ENCODE measurements around the gene SDK2.

The SDK2 gene

GRCh38 chr17:73424571-73424970 lies 219.7 kb downstream of the SDK2 start:
- in situ Hi-C loops (cut with MboI; ENCODE audit: low sequenced_read_pairs, unreplicated experiment) = no loop called here
- TF ChIP-seq CTCF (IDR thresholded peaks at IDR 0.05; ENCODE audit: borderline replicate concordance, control extremely low read depth, extremely low read depth, insufficient read depth, missing control alignments) = no peak
- DNase-seq (ENCODE audit: low spot score) = no peak

GRCh38 chr17:73423806-73424205 lies 220.4 kb downstream of the SDK2 start:
- no peak for DNase-seq (ENCODE audit: low spot score)
- TF ChIP-seq CTCF (IDR thresholded peaks at IDR 0.05; ENCODE audit: borderline replicate concordance, control extremely low read depth, extremely low read depth, insufficient read depth, missing control alignments) = no peak
- in situ Hi-C loops (cut with MboI; ENCODE audit: low sequenced_read_pairs, unreplicated experiment) = no loop called here

- in situ Hi-C loops (cut with MboI; ENCODE audit: low sequenced_read_pairs, unreplicated experiment) = no loop called here
- DNase-seq (ENCODE audit: low spot score) = no peak
- no peak for TF ChIP-seq CTCF (IDR thresholded peaks at IDR 0.05; ENCODE audit: borderline replicate concordance, control extremely low read depth, extremely low read depth, insufficient read depth, missing control alignments)
These were observed 221.0 kb downstream of the SDK2 start for GRCh38 chr17:73423159-73423715.

- DNase-seq (ENCODE audit: low spot score) = no peak
- in situ Hi-C loops (cut with MboI; ENCODE audit: low sequenced_read_pairs, unreplicated experiment) = no loop called here
- no peak for TF ChIP-seq CTCF (IDR thresholded peaks at IDR 0.05; ENCODE audit: borderline replicate concordance, control extremely low read depth, extremely low read depth, insufficient read depth, missing control alignments)
These were observed 222.1 kb downstream of the SDK2 start for GRCh38 chr17:73422121-73422520.

- in situ Hi-C loops (cut with MboI; ENCODE audit: low sequenced_read_pairs, unreplicated experiment) = no loop called here
- no peak for TF ChIP-seq CTCF (IDR thresholded peaks at IDR 0.05; ENCODE audit: borderline replicate concordance, control extremely low read depth, extremely low read depth, insufficient read depth, missing control alignments)
- no peak for DNase-seq (ENCODE audit: low spot score)
These were observed 223.3 kb downstream of the SDK2 start for GRCh38 chr17:73420897-73421296.

GRCh38 chr17:73419881-73420280 lies 224.4 kb downstream of the SDK2 start:
- no peak for TF ChIP-seq CTCF (IDR thresholded peaks at IDR 0.05; ENCODE audit: borderline replicate concordance, control extremely low read depth, extremely low read depth, insufficient read depth, missing control alignments)
- in situ Hi-C loops (cut with MboI; ENCODE audit: low sequenced_read_pairs, unreplicated experiment) = no loop called here
- no peak for DNase-seq (ENCODE audit: low spot score)

- no peak for DNase-seq (ENCODE audit: low spot score)
- TF ChIP-seq CTCF (IDR thresholded peaks at IDR 0.05; ENCODE audit: borderline replicate concordance, control extremely low read depth, extremely low read depth, insufficient read depth, missing control alignments) = no peak
- in situ Hi-C loops (cut with MboI; ENCODE audit: low sequenced_read_pairs, unreplicated experiment) = no loop called here
These were observed 225.2 kb downstream of the SDK2 start for GRCh38 chr17:73419051-73419450.
